KMS-11 (cell line): ENCODE measurements around the gene ATP1B3.

ENCODE experiments used
- H2AFZ ChIP-seq: fragments of 200-600 bp; sonication (generic); 2 replicates; pipeline ENCODE4 v1.6.1; 2016; ENCODE audit warnings: antibody characterized with exemption, mixed run types, low read depth
- H3K27ac ChIP-seq: fragments of 200-600 bp; sonication (generic); 2 replicates; pipeline ENCODE4 v1.6.1; 2016; ENCODE audit warnings: mild to moderate bottlenecking, mixed run types
- H3K27me3 ChIP-seq: fragments of 200-600 bp; sonication (generic); 2 replicates; pipeline ENCODE4 v1.6.1; 2017; ENCODE audit warnings: mild to moderate bottlenecking, low read depth, mixed run types, moderate library complexity; ENCODE audit not compliant: insufficient read depth
- H3K36me3 ChIP-seq: fragments of 200-600 bp; sonication (generic); 2 replicates; pipeline ENCODE4 v1.6.1; 2017; ENCODE audit warnings: mild to moderate bottlenecking, mixed run types; ENCODE audit not compliant: insufficient read depth
- H3K4me1 ChIP-seq: fragments of 200-600 bp; sonication (generic); 2 replicates; pipeline ENCODE4 v1.6.1; 2016; ENCODE audit warnings: mild to moderate bottlenecking, low read depth, mixed run types; ENCODE audit not compliant: poor library complexity, severe bottlenecking
- H3K4me2 ChIP-seq: fragments of 200-600 bp; sonication (generic); 2 replicates; pipeline ENCODE4 v1.7.0; 2016; ENCODE audit warnings: mild to moderate bottlenecking, mixed run types
- H3K4me3 ChIP-seq: fragments of 200-600 bp; sonication (generic); IDR thresholded peaks from 2 replicates; pipeline ENCODE4 v1.6.1; 2017; ENCODE audit warnings: low read depth, low read length, mixed read lengths; ENCODE audit not compliant: insufficient read depth
- H3K79me2 ChIP-seq: fragments of 200-600 bp; sonication (generic); 2 replicates; pipeline ENCODE4 v1.6.1; 2016; ENCODE audit warnings: low read depth, mixed run types; ENCODE audit not compliant: insufficient read depth
- H3K9ac ChIP-seq: fragments of 200-600 bp; sonication (generic); 2 replicates; pipeline ENCODE4 v1.6.1; 2016; ENCODE audit warnings: mild to moderate bottlenecking, mixed run types
- H4K20me1 ChIP-seq: fragments of 200-600 bp; sonication (generic); 2 replicates; pipeline ENCODE4 v1.6.1; 2016; ENCODE audit warnings: mild to moderate bottlenecking, mixed run types; ENCODE audit not compliant: insufficient read depth
- TF ChIP-seq, protein P1 (sequence below): fragments of 200-600 bp; sonication (generic); conservative IDR thresholded peaks from 2 replicates; pipeline ENCODE4 v1.6.1; 2017; ENCODE audit warnings: low read depth, mild to moderate bottlenecking, antibody characterized with exemption, low read length, moderate library complexity, mixed read lengths

ATP1B3 gene

GRCh38 chr3:141849056-141849815, 27.2 kb upstream of the ATP1B3 start:
- Histone ChIP-seq H3K79me2 (no peaks in the 10 kb centered on the region), H3K27me3 (no peaks in the 10 kb centered on the region), H3K4me1 (no peaks in the 10 kb centered on the region), H2AFZ (no peak overlapping the region), H3K36me3 (no peaks in the 10 kb centered on the region), H3K4me2 (no peak overlapping the region), H4K20me1 (no peaks in the 10 kb centered on the region), H3K9ac (no peak overlapping the region), H3K27ac (no peak overlapping the region), H3K4me3 (no peak overlapping the region)
- TF ChIP-seq, protein P1, sequence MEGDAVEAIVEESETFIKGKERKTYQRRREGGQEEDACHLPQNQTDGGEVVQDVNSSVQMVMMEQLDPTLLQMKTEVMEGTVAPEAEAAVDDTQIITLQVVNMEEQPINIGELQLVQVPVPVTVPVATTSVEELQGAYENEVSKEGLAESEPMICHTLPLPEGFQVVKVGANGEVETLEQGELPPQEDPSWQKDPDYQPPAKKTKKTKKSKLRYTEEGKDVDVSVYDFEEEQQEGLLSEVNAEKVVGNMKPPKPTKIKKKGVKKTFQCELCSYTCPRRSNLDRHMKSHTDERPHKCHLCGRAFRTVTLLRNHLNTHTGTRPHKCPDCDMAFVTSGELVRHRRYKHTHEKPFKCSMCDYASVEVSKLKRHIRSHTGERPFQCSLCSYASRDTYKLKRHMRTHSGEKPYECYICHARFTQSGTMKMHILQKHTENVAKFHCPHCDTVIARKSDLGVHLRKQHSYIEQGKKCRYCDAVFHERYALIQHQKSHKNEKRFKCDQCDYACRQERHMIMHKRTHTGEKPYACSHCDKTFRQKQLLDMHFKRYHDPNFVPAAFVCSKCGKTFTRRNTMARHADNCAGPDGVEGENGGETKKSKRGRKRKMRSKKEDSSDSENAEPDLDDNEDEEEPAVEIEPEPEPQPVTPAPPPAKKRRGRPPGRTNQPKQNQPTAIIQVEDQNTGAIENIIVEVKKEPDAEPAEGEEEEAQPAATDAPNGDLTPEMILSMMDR, result no peak

DNA sequence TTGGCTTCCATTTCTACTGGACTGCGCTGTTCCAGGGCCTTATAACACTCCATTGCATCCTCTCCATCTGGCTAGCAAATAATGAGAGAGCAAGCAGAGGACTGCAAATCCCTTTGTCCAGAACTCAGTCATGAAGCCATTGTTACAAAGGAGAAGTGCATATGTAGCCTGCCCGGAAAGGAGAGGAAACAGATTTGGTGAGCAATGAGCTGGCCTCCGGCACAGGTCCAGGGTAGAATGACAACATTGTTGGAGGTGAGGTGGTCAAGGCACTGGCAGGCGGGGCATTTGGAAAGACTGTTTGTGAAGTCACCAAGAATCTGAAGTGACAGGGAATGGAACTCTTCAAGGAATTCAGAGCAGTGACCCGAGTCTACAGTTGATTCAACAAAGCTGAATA, 25.0 kb upstream of the ATP1B3 start:
- Histone ChIP-seq H3K36me3 (no peaks in the 10 kb centered on the region), H3K4me3 (no peak overlapping the region), H3K4me2 (no peak overlapping the region), H3K27me3 (no peaks in the 10 kb centered on the region), H4K20me1 (no peaks in the 10 kb centered on the region), H3K79me2 (no peaks in the 10 kb centered on the region), H3K4me1 (no peaks in the 10 kb centered on the region), H3K27ac (no peak overlapping the region), H3K9ac (no peak overlapping the region), H2AFZ (no peak overlapping the region)
- TF ChIP-seq, protein P1, result no peak

DNA sequence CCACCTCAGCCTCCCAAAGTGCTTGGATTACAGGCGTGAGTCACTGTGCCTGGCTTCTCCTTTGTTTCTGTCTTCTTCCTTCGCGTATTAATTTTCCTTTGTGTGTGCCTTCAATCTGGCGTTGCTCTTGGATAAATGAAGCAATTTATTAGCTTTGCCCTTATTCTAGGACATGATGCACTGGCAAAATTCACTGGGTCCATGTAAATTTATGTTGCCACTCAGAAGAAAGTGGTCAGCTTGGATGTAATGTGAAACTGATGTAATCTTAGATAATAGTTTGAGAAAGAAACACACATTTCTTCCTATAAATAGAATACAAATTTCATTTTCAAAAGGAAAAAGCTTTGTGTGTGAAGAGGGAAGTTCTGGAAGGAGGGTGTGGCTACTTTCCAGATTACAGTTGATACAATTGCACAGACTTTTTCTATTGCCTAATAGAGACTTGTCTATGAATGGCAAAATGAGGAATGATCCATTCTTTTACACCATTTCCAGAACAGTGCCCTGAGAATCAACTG, 23.3 kb upstream of the ATP1B3 start:
- Histone ChIP-seq H2AFZ (no peak overlapping the region), H3K4me2 (no peak overlapping the region), H3K79me2 (no peaks in the 10 kb centered on the region), H3K27me3 (no peaks in the 10 kb centered on the region), H3K27ac (no peak overlapping the region), H3K9ac (no peak overlapping the region), H3K4me1 (no peaks in the 10 kb centered on the region), H3K4me3 (no peak overlapping the region), H4K20me1 (no peaks in the 10 kb centered on the region), H3K36me3 (no peaks in the 10 kb centered on the region)
- TF ChIP-seq, protein P1, result no peak

GRCh38 chr3:141853629-141854168, 22.7 kb upstream of the ATP1B3 start:
- H3K9ac ChIP-seq, result no peak overlapping the region
- no peak overlapping the region for H3K4me2 ChIP-seq
- no peaks in the 10 kb centered on the region for H4K20me1 ChIP-seq
- TF ChIP-seq, protein P1, result no peak
- no peaks in the 10 kb centered on the region for H3K79me2 ChIP-seq
- H3K4me3 ChIP-seq, result no peak overlapping the region
- no peaks in the 10 kb centered on the region for H3K27me3 ChIP-seq
- no peaks in the 10 kb centered on the region for H3K36me3 ChIP-seq
- H2AFZ ChIP-seq, result no peak overlapping the region
- H3K4me1 ChIP-seq, result no peaks in the 10 kb centered on the region
- no peak overlapping the region for H3K27ac ChIP-seq
